ENCODE measurements around the gene TWNK.

DNA sequence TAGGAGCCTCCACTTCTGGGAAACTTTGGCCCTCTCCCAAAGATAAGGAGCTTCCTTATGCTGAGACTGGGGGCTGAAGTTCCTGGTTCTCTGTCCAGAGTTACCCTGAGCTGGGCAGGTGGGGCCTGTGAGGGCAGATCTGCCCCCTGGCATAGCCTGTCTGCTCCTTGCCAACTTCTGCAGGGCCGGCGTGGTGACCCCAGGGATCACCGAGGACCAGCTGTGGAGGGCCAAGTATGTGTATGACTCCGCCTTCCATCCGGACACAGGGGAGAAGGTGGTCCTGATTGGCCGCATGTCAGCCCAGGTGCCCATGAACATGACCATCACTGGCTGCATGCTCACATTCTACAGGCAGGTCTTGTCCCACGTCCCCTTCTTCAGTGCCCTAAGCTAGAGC, 48.0 kb downstream of the TWNK start:
- TF ChIP-seq, protein P1, sequence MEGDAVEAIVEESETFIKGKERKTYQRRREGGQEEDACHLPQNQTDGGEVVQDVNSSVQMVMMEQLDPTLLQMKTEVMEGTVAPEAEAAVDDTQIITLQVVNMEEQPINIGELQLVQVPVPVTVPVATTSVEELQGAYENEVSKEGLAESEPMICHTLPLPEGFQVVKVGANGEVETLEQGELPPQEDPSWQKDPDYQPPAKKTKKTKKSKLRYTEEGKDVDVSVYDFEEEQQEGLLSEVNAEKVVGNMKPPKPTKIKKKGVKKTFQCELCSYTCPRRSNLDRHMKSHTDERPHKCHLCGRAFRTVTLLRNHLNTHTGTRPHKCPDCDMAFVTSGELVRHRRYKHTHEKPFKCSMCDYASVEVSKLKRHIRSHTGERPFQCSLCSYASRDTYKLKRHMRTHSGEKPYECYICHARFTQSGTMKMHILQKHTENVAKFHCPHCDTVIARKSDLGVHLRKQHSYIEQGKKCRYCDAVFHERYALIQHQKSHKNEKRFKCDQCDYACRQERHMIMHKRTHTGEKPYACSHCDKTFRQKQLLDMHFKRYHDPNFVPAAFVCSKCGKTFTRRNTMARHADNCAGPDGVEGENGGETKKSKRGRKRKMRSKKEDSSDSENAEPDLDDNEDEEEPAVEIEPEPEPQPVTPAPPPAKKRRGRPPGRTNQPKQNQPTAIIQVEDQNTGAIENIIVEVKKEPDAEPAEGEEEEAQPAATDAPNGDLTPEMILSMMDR (IDR thresholded peaks at IDR 0.05; ENCODE audit: low read length): no peak
- no peak for TF ChIP-seq EZH2 (optimal IDR thresholded peaks at IDR 0.05; ENCODE audit: low read depth, low read length)

Data from MM.1S (cell line).